Activated T-helper 1 cell treated with anti-CD3 and anti-CD28 coated beads, Interleukin-12 subunit alpha, Interleukin-12 subunit beta, Interleukin-2, Interleukin-4 antibody, amounts not matched to agents 30 ng/mL and 10 ng/mL and 1 ng/mL, durations not matched to agents 14 hours and 24 hours and 36 hours (primary cell): ENCODE data around the gene CABP5. TPM values are rescaled to one million over a fixed set of nuclear protein-coding genes. Genes with fewer than 3 reads are reported as not detected.

ENCODE experiments used
- DNase-seq: peaks from one replicate; pipeline ENCODE4 v3.0.0; 2021; ENCODE audit warnings: low spot score
- H3K27ac Mint-ChIP-seq: one replicate; pipeline ENCODE4 v1.8.0; 2021; ENCODE audit warnings: mild to moderate bottlenecking, mixed read lengths
- H3K27me3 Mint-ChIP-seq: one replicate; pipeline ENCODE4 v1.8.0; 2022; ENCODE audit warnings: mild to moderate bottlenecking, moderate library complexity, mixed read lengths; ENCODE audit not compliant: insufficient read depth
- H3K36me3 Mint-ChIP-seq: one replicate; pipeline ENCODE4 v1.8.0; 2021; ENCODE audit warnings: low read depth, mixed read lengths
- H3K4me1 Mint-ChIP-seq: one replicate; pipeline ENCODE4 v1.8.0; 2021; ENCODE audit warnings: low read depth, mixed read lengths
- H3K4me3 Mint-ChIP-seq: one replicate; pipeline ENCODE4 v1.8.0; 2021; ENCODE audit warnings: mild to moderate bottlenecking, moderate library complexity, mixed read lengths
- H3K9me3 Mint-ChIP-seq: one replicate; pipeline ENCODE4 v1.8.0; 2021; ENCODE audit warnings: mixed read lengths
- intact Hi-C: fragments of 100-400 bp; cut with micrococcal nuclease; formaldehyde crosslinking; loops from one replicate; pipeline ENCODE4 v1.15.1; 2024
- total RNA-seq: library from RNA; stranded (reverse); gene quantifications from 2 replicates; pipeline ENCODE4 v1.2.3, GENCODE V29; 2022

CABP5 gene
- total RNA-seq, 1 donor from 2014 or later: not detected

DNA sequence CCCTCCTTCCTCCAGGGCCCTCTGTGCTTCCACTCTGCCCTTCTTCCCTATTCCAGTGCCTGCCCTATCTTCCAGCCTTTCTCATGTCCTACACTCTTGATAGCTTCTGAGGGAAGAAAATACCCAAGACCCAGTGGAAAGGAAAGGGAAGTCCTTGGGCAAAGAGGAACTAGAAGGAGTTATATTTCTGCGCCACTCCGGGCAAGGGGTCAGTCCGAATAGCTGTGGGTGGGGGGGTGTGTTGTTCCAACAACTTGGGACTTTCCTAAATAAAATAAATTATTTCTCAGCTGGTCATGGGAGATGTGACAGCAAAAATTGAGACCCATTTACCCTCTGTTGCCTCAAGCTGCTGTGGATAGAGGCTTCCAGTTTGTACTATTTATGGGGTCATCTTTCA lies 23.2 kb downstream of the CABP5 start:
- no peak for DNase-seq
- Mint-ChIP-seq H3K9me3 (no peaks in the 10 kb centered on the region), H3K27me3 (peaks cover 4% of the 10 kb centered on the region), H3K36me3 (no peaks in the 10 kb centered on the region), H3K27ac (no peak overlapping the region), H3K4me3 (no peak overlapping the region), H3K4me1 (no peaks in the 10 kb centered on the region)
- intact Hi-C loops: no loop called here

DNA sequence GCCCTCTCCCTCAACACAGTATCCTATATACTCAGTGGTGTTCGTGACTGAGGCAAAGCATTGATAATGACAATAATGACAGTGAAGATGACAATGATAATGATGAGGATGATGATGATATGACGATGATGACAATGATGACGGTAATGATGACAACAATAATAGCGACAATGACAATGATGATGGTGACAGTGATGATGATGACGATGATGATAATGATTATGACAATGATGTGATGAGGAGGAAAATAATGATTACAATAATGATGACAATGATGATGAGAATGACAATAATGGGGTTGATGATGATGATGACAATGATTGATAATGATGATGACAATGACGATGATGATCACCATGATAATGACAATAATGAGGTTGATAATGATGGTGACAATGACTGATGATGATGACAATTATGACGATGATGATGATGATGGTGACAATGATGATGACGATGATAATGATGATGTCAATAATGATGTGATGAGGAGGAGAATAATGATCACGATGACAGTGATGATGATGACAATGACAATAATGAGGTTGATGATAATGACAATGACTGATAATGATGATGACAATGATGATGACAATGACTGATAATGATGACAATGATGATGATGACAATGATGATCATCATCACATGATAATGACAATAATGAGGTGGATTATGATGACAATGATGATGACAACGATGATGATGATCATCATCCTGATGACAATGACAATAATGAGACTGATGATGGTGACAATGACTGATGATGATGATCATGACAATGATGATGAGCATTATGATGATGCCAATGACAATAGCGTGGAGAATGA lies 32.7 kb downstream of the CABP5 start:
- H3K4me1 Mint-ChIP-seq: no peaks in the 10 kb centered on the region
- H3K27me3 Mint-ChIP-seq: no peaks in the 10 kb centered on the region
- no peaks in the 10 kb centered on the region for H3K9me3 Mint-ChIP-seq
- no peak for DNase-seq
- intact Hi-C loops: no loop called here
- H3K27ac Mint-ChIP-seq: no peak overlapping the region
- no peaks in the 10 kb centered on the region for H3K36me3 Mint-ChIP-seq
- H3K4me3 Mint-ChIP-seq: no peak overlapping the region

DNA sequence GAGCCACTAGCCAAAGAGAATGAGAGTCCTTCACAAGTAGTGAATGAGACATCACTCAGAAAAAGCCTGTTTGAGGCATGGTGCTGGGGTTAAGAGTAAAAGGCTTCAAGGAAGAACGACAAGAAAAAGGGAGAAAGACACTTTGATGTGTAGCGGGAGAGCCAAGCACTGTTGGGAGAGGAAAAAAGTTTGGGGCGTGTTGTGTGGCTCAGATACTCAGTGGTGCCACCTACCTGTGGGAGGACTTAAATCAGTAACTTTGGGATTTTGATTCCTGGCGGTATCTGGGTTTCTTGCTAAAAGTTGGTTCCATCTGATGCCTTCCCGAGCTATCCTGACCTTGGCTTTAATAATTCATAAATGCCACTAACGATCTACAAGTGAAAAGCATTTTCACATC lies 37.1 kb downstream of the CABP5 start:
- no peak overlapping the region for H3K4me3 Mint-ChIP-seq
- H3K4me1 Mint-ChIP-seq: no peaks in the 10 kb centered on the region
- intact Hi-C loops: no loop called here
- DNase-seq: no peak
- no peaks in the 10 kb centered on the region for H3K27me3 Mint-ChIP-seq
- no peaks in the 10 kb centered on the region for H3K9me3 Mint-ChIP-seq
- H3K36me3 Mint-ChIP-seq: no peaks in the 10 kb centered on the region
- H3K27ac Mint-ChIP-seq: no peak overlapping the region

DNA sequence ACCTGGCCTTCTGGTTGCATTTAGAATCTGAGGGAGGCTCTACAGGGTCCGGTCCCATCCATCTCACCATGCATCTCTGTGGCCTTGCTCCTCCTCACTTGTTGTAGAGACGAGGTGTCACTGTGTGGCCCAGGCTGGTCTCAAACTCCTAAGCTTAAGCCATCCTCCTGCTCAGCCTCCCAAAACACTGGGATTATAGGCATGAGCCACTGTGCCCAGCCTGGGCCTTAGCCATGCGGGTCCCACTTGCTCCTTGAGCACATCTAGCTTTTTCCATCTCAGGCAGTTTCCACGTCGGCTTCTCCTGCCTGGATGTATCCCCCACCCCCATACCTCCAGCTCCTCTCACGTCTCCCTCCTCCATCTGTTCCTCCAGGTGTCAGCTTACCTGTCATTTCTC lies 39.6 kb downstream of the CABP5 start:
- intact Hi-C loops: no loop called here
- H3K27me3 Mint-ChIP-seq: no peaks in the 10 kb centered on the region
- H3K4me3 Mint-ChIP-seq: no peak overlapping the region
- H3K4me1 Mint-ChIP-seq: no peaks in the 10 kb centered on the region
- DNase-seq: no peak
- H3K36me3 Mint-ChIP-seq: no peaks in the 10 kb centered on the region
- H3K27ac Mint-ChIP-seq: no peak overlapping the region
- H3K9me3 Mint-ChIP-seq: no peaks in the 10 kb centered on the region

DNA sequence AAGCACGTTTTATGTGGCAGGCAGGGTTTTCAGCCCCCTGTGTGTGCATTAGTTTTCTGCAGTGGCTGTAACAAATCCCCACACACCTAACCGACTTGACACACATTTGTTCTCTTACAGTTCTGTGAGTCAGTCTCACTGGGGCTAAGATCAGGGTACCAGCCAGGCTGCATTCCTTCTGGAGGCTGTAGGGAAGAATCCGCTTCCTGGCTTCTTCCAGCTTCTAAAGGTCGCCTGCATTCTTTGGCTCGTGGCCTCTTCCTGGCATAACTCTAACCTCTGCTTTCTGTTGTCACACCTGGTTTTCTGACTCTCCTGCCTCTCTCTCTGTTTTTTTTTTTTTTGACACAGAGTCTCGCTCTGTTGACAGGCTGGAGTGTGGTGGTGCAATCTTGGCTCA lies 43.0 kb downstream of the CABP5 start:
- Mint-ChIP-seq H3K27ac (no peak overlapping the region), H3K4me3 (no peak overlapping the region), H3K27me3 (no peaks in the 10 kb centered on the region), H3K36me3 (no peaks in the 10 kb centered on the region), H3K4me1 (no peaks in the 10 kb centered on the region), H3K9me3 (no peaks in the 10 kb centered on the region)
- intact Hi-C loops: no loop called here
- no peak for DNase-seq

DNA sequence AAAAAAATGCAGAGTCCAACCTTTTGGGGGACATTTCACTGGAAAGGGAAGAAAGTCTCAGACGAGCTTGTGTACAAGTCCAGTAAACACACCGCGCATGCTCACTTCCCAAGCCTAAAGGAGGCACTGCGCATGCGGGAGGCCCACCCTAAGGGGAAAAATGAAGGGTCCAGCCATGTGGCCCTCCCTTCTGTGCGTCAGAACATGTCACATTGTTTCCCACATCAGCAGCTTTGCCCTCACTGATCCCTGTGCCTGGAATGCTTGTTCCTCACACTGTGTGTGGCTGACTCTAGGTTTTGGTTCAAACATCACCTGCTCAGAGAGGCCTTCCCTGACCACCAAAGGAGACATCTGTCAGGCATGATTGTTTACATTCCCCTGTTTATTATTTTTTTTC lies 45.1 kb downstream of the CABP5 start:
- Mint-ChIP-seq H3K9me3 (no peaks in the 10 kb centered on the region), H3K4me3 (no peak overlapping the region), H3K36me3 (no peaks in the 10 kb centered on the region), H3K4me1 (no peaks in the 10 kb centered on the region), H3K27me3 (peaks cover 2% of the 10 kb centered on the region), H3K27ac (no peak overlapping the region)
- no peak for DNase-seq
- intact Hi-C loops: no loop called here

DNA sequence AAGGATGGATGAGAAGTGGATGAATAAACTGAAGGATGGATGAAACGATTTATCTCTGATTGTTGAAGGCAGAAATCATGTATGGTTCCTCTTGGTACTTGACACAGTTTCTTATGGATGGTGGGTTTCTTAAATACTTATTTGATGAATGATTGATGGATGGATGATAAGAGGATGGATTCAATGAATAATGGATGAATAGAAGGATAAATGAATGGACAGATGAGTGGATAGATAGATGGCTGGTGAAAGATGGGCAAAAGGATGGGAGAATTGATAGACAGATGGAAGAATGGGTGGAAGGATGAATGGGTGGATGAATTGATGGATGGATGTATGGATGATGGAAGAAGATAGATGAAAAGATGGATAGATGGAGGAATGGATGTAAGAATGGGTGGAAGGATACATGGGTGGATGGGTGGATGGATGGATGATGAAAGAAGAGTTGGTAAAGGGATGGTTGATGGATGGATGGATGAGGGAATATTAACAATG lies 47.6 kb downstream of the CABP5 start:
- intact Hi-C loops: no loop called here
- no peak for DNase-seq
- Mint-ChIP-seq H3K4me1 (no peaks in the 10 kb centered on the region), H3K36me3 (no peaks in the 10 kb centered on the region), H3K4me3 (no peak overlapping the region), H3K9me3 (no peaks in the 10 kb centered on the region), H3K27ac (no peak overlapping the region), H3K27me3 (peaks cover 4% of the 10 kb centered on the region)

DNA sequence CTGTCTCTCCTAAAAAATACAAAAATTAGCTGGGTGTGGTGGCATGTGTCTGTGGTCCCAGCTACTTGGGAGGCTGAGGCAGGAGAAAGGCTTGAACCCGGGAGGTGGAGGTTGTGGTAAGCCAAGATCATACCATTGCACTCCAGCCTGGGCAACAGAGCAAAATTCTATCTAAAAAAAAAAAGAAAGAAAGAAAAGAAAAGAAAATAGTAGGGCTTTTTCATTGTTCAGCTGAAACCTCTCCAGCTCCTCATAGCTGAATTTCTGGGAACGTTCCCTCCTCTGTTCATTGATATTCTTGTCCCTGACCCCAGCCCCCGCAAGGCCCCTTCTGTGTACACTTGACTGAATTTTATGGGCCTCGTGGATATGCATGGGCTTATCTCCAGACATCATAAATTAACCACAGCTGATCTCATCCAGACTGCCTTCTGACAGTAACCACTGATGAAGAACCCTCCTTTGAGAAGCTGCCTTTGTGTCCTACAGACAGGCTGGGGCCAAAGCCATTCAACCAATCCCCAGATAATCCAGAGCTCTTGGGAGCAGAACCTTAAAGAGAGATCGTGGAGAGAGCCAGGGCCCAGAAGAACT lies 49.6 kb downstream of the CABP5 start, which contains the start of gene ELSPBP1:
TSS of gene ELSPBP1 (plus strand) at position 424 of the 594 bp plus-strand sequence. CDS start 14,036 bp downstream, outside the sequence.
- H3K36me3 Mint-ChIP-seq: no peaks in the 10 kb centered on the region
- DNase-seq: no peak
- H3K4me3 Mint-ChIP-seq: no peak within 1 kb of the TSS
- H3K27me3 Mint-ChIP-seq: peaks cover 7% of the 10 kb centered on the region
- H3K9me3 Mint-ChIP-seq: no peaks in the 10 kb centered on the region
- intact Hi-C loops: no loop called here
- H3K4me1 Mint-ChIP-seq: no peaks in the 10 kb centered on the region
- no peak within 1 kb of the TSS for H3K27ac Mint-ChIP-seq

DNA sequence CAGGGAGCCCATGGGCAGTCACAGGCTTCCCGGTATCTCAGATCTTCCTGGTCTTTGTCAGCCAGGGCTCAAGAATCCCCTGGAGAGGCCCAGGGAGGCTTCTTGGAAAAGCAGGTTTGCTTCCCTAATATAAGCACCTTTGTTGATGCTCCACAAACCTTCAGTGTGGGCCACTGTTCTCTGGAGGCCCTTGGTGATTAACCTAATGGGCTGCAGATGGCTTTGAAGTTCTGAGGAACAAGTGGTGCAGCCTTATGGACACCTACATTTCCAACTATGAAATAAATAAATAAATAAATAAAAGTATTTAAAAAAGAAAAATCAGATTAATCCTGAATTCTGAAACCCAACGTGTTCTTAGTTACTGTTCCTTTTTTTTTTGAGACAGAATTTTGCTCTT lies 51.8 kb downstream of the CABP5 start, which contains the start of gene BSPH1:
TSS of gene BSPH1 (minus strand) at position 101 of the 400 bp plus-strand sequence. CDS start at position 12, 89 bp downstream.
- no peak within 1 kb of the TSS for H3K4me3 Mint-ChIP-seq

DNA sequence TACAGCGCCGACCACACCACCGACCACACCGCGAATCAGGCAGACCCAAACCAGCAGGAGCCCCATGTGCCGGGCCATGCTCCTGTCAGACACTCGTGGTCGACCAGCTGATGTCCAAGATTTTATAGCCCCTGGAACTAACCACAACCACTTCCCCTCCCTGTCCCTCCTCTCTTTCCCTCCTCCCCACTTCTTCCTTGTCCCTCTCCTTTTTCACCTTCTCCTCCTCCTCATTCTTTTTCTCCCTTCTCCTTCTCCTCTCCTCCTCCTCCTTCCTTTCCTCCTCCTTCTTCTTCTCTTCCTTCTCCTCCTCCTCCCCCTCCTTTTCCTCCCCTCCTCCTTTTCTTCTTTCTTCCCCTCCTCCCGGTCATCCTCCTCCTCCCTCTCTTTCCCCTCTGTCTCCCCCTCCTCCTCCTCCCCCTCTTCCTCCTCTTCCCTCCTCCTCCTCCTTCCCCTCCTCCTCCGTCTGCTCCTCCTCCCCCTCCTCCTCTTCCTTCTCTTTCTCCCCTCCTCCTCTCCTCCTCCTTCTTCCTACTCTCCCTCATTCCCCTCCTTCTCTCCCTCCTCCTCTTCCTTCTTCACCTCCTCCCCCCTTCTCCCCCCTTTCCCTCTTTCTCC lies 52.6 kb downstream of the CABP5 start:
- H3K9me3 Mint-ChIP-seq: no peaks in the 10 kb centered on the region
- intact Hi-C loops: no loop called here
- H3K27me3 Mint-ChIP-seq: peaks cover 7% of the 10 kb centered on the region
- no peak overlapping the region for H3K27ac Mint-ChIP-seq
- DNase-seq: no peak
- no peak overlapping the region for H3K4me3 Mint-ChIP-seq
- H3K36me3 Mint-ChIP-seq: no peaks in the 10 kb centered on the region
- H3K4me1 Mint-ChIP-seq: no peaks in the 10 kb centered on the region

More for the DNA sequence above, 51.8 kb downstream of the CABP5 start, which contains the start of gene BSPH1:
- no peak within 1 kb of the TSS for H3K27ac Mint-ChIP-seq
- H3K9me3 Mint-ChIP-seq: no peaks in the 10 kb centered on the region
- no peaks in the 10 kb centered on the region for H3K36me3 Mint-ChIP-seq
- intact Hi-C loops: no loop called here
- H3K4me1 Mint-ChIP-seq: no peaks in the 10 kb centered on the region
- no peak for DNase-seq
- peaks cover 7% of the 10 kb centered on the region for H3K27me3 Mint-ChIP-seq

Other genes with a start within 250 kb of the CABP5 start
- not detected in 2 replicates for gene TPRX1, start 239.5 kb downstream of the CABP5 start, total RNA-seq
- gene CRX, start 222.1 kb downstream of the CABP5 start, total RNA-seq: not detected in 2 replicates
- not detected in 2 replicates for gene TPRX2, start 184.8 kb downstream of the CABP5 start, total RNA-seq
- gene SULT2A1, start 157.8 kb downstream of the CABP5 start, total RNA-seq: not detected in 2 replicates
- not detected in 2 replicates for gene BSPH1, start 51.9 kb downstream of the CABP5 start, total RNA-seq
- not detected in 2 replicates for gene ELSPBP1, start 49.4 kb downstream of the CABP5 start, total RNA-seq
- gene PLA2G4C, start 66.7 kb upstream of the CABP5 start, total RNA-seq: 12.2 and 12.7 TPM in 2 replicates
- gene LIG1, start 126.3 kb upstream of the CABP5 start, total RNA-seq: 133 and 140 TPM in 2 replicates
- 8.4 and 9.5 TPM in 2 replicates for gene ZSWIM9, start 126.6 kb upstream of the CABP5 start, total RNA-seq
- gene CARD8, start 211.8 kb upstream of the CABP5 start, total RNA-seq: 117 and 130 TPM in 2 replicates
- 0.37 and 0.41 TPM in 2 replicates for gene ZNF114, start 226.0 kb upstream of the CABP5 start, total RNA-seq